ENCODE results near the gene TEK. TPM values are rescaled to one million over a fixed set of nuclear protein-coding genes. Genes with fewer than 3 reads are reported as not detected.
"Not testable (repeated sequence)": the region's sequence is repeated elsewhere in the genome, so short reads cannot be mapped to it uniquely, and the experiment has no call there.

Gene TEK
- total RNA-seq, 2 donors from 2014 or later, result not detected

GRCh38 chr9:27202056-27202455 is 93.0 kb downstream of the TEK start:
- Mint-ChIP-seq H3K36me3 (ENCODE audit: low read depth) (no peaks in the 10 kb centered on the region), H3K4me3 (no peak overlapping the region), H3K9me3 (no peaks in the 10 kb centered on the region), H3K27me3 (no peaks in the 10 kb centered on the region), H3K27ac (no peak overlapping the region), H3K4me1 (no peaks in the 10 kb centered on the region)
- ATAC-seq (replicated peaks), result no peak

- Mint-ChIP-seq H3K27ac (no peak overlapping the region), H3K36me3 (ENCODE audit: low read depth) (no peaks in the 10 kb centered on the region), H3K9me3 (no peaks in the 10 kb centered on the region), H3K4me3 (no peak overlapping the region), H3K27me3 (no peaks in the 10 kb centered on the region), H3K4me1 (no peaks in the 10 kb centered on the region)
- no peak for ATAC-seq (replicated peaks)
Measured at GRCh38 chr9:27203783-27204182, 94.8 kb downstream of the TEK start.

- no peak overlapping the region for H3K27ac Mint-ChIP-seq
- H3K4me1 Mint-ChIP-seq, result no peaks in the 10 kb centered on the region
- no peaks in the 10 kb centered on the region for H3K9me3 Mint-ChIP-seq
- H3K36me3 Mint-ChIP-seq (ENCODE audit: low read depth), result no peaks in the 10 kb centered on the region
- H3K27me3 Mint-ChIP-seq, result no peaks in the 10 kb centered on the region
- no peak overlapping the region for H3K4me3 Mint-ChIP-seq
- ATAC-seq (replicated peaks), result no peak
Measured at GRCh38 chr9:27204578-27204977, 95.6 kb downstream of the TEK start.

- Mint-ChIP-seq H3K4me3 (no peak overlapping the region), H3K27me3 (no peaks in the 10 kb centered on the region), H3K36me3 (ENCODE audit: low read depth) (no peaks in the 10 kb centered on the region), H3K27ac (no peak overlapping the region), H3K9me3 (no peaks in the 10 kb centered on the region), H3K4me1 (no peaks in the 10 kb centered on the region)
- no peak for ATAC-seq (replicated peaks)
Measured at GRCh38 chr9:27205198-27205597, 96.2 kb downstream of the TEK start.

- Mint-ChIP-seq H3K36me3 (ENCODE audit: low read depth) (no peaks in the 10 kb centered on the region), H3K4me3 (no peak overlapping the region)
Measured at GRCh38 chr9:27206041-27206440, 97.0 kb downstream of the TEK start.

GRCh38 chr9:27209034-27209433 is 100.0 kb downstream of the TEK start:
- Mint-ChIP-seq H3K36me3 (ENCODE audit: low read depth) (no peaks in the 10 kb centered on the region), H3K4me1 (no peaks in the 10 kb centered on the region), H3K27ac (no peak overlapping the region), H3K27me3 (no peaks in the 10 kb centered on the region), H3K4me3 (no peak overlapping the region), H3K9me3 (no peaks in the 10 kb centered on the region)
- ATAC-seq (replicated peaks), result no peak

More at GRCh38 chr9:27206041-27206440, 97.0 kb downstream of the TEK start:
- no peaks in the 10 kb centered on the region for H3K27me3 Mint-ChIP-seq
- H3K9me3 Mint-ChIP-seq, result no peaks in the 10 kb centered on the region
- ATAC-seq (replicated peaks), result no peak
- H3K4me1 Mint-ChIP-seq, result no peaks in the 10 kb centered on the region
- H3K27ac Mint-ChIP-seq, result no peak overlapping the region

- peaks cover 3% of the 10 kb centered on the region for H3K27me3 Mint-ChIP-seq
- no peaks in the 10 kb centered on the region for H3K36me3 Mint-ChIP-seq (ENCODE audit: low read depth)
- H3K27ac Mint-ChIP-seq, result no peak overlapping the region
- H3K9me3 Mint-ChIP-seq, result no peaks in the 10 kb centered on the region
- no peak for ATAC-seq (replicated peaks)
- no peak overlapping the region for H3K4me3 Mint-ChIP-seq
- H3K4me1 Mint-ChIP-seq, result no peaks in the 10 kb centered on the region
Measured at GRCh38 chr9:27210588-27210987, 101.6 kb downstream of the TEK start.

GRCh38 chr9:27212191-27212590 is 103.2 kb downstream of the TEK start:
- peak; percentile 24 for ATAC-seq (replicated peaks)
- Mint-ChIP-seq H3K4me3 (no peak overlapping the region), H3K27ac (no peak overlapping the region), H3K36me3 (ENCODE audit: low read depth) (no peaks in the 10 kb centered on the region), H3K27me3 (peaks cover 3% of the 10 kb centered on the region), H3K4me1 (no peaks in the 10 kb centered on the region), H3K9me3 (no peaks in the 10 kb centered on the region)

GRCh38 chr9:27212621-27213020 is 103.6 kb downstream of the TEK start:
- Mint-ChIP-seq H3K4me1 (no peaks in the 10 kb centered on the region), H3K9me3 (no peaks in the 10 kb centered on the region), H3K36me3 (ENCODE audit: low read depth) (no peaks in the 10 kb centered on the region), H3K27me3 (peaks cover 3% of the 10 kb centered on the region), H3K4me3 (no peak overlapping the region), H3K27ac (no peak overlapping the region)
- no peak for ATAC-seq (replicated peaks)

- Mint-ChIP-seq H3K27ac (no peak overlapping the region), H3K4me3 (no peak overlapping the region), H3K27me3 (peaks cover 4% of the 10 kb centered on the region), H3K36me3 (ENCODE audit: low read depth) (no peaks in the 10 kb centered on the region), H3K4me1 (no peaks in the 10 kb centered on the region), H3K9me3 (no peaks in the 10 kb centered on the region)
- no peak for ATAC-seq (replicated peaks)
Measured at GRCh38 chr9:27227192-27227591, 118.2 kb downstream of the TEK start.

- not testable (repeated sequence) for H3K4me1 Mint-ChIP-seq, H3K27me3 Mint-ChIP-seq
Measured at GRCh38 chr9:27239648-27240047, 130.6 kb downstream of the TEK start.

GRCh38 chr9:27247756-27248155 is 138.7 kb downstream of the TEK start:
- Mint-ChIP-seq H3K36me3 (ENCODE audit: low read depth) (no peaks in the 10 kb centered on the region), H3K27me3 (peaks cover 28% of the 10 kb centered on the region), H3K4me1 (no peaks in the 10 kb centered on the region), H3K9me3 (peaks cover 4% of the 10 kb centered on the region), H3K27ac (no peak overlapping the region), H3K4me3 (no peak overlapping the region)
- ATAC-seq (replicated peaks), result no peak

More at GRCh38 chr9:27239648-27240047, 130.6 kb downstream of the TEK start:
- H3K36me3 Mint-ChIP-seq (ENCODE audit: low read depth); H3K27ac Mint-ChIP-seq; H3K9me3 Mint-ChIP-seq; H3K4me3 Mint-ChIP-seq; ATAC-seq (replicated peaks): not testable (repeated sequence)

- Mint-ChIP-seq H3K36me3 (ENCODE audit: low read depth) (no peaks in the 10 kb centered on the region), H3K27ac (no peak overlapping the region), H3K9me3 (peaks cover 4% of the 10 kb centered on the region), H3K4me1 (no peaks in the 10 kb centered on the region), H3K27me3 (peaks cover 29% of the 10 kb centered on the region), H3K4me3 (no peak overlapping the region)
- no peak for ATAC-seq (replicated peaks)
Measured at GRCh38 chr9:27248702-27249101, 139.7 kb downstream of the TEK start.

- Mint-ChIP-seq H3K4me1 (no peaks in the 10 kb centered on the region), H3K4me3 (no peak overlapping the region), H3K27ac (no peak overlapping the region), H3K27me3 (peaks cover 2% of the 10 kb centered on the region), H3K36me3 (ENCODE audit: low read depth) (no peaks in the 10 kb centered on the region), H3K9me3 (no peaks in the 10 kb centered on the region)
- ATAC-seq (replicated peaks), result no peak
Measured at GRCh38 chr9:27258662-27259061, 149.6 kb downstream of the TEK start.

GRCh38 chr9:27260789-27261516 is 151.9 kb downstream of the TEK start:
- no peak overlapping the region for H3K27ac Mint-ChIP-seq
- ATAC-seq (replicated peaks), result no peak

More at GRCh38 chr9:27260789-27261516, 151.9 kb downstream of the TEK start:
- Mint-ChIP-seq H3K4me3 (no peak overlapping the region), H3K27me3 (peaks cover 8% of the 10 kb centered on the region), H3K36me3 (ENCODE audit: low read depth) (no peaks in the 10 kb centered on the region), H3K4me1 (no peaks in the 10 kb centered on the region), H3K9me3 (no peaks in the 10 kb centered on the region)

Data from activated T-helper 17 cell treated with anti-CD3 and anti-CD28 coated beads, Interleukin-2, amount 50 U/mL, for 72 hours (primary cell).